Kidney tubule cell (primary cell): ENCODE measurements around the gene RAB3C.
"Not testable (repeated sequence)": the region's sequence is repeated elsewhere in the genome, so short reads cannot be mapped to it uniquely, and the experiment has no call there.

Source experiments
- DNase-seq: peaks from one replicate; pipeline ENCODE4 v3.0.0-alpha.2; 2018; ENCODE audit warnings: low spot score

The RAB3C gene, protein sequence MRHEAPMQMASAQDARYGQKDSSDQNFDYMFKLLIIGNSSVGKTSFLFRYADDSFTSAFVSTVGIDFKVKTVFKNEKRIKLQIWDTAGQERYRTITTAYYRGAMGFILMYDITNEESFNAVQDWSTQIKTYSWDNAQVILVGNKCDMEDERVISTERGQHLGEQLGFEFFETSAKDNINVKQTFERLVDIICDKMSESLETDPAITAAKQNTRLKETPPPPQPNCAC

DNA sequence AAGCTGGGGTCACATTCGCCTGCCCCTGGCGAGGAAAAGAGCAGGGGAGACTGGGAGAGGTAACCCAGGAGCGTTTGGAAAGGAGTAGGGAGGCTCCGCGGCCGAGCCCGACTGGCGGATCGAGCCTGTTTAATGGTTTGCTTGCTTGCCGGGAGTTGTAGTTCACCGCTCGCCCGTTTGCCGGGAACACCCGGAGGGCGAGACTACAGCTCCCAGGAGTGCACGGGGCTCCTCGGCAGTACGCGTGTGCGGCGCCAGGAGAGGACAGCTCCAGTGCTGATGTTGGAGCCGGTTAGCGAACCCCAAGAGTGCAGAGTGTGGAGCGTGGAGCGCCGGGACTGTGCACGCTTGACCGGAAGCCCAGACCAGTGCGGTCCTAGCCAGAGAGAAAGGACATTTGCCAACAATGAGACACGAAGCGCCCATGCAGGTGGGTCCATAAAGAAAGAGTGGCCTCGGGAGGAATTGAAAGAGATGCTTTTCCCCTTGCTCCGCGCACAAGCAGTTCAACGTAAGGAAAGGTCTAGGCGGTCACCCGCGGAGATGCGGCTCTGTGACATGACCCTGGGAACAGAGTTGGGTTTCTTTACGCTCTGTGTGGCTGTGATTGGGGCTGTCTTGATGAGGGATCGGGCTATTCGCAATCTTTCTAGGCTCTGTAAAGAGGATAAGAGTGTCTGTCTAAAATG, at the start of gene RAB3C:
Gene RAB3C, plus strand, starts transcription at position 273 of the 689 bp plus-strand sequence. Its CDS starts 134 bp downstream, at position 407.
- peak; percentile 93 for DNase-seq

- DNase-seq: not testable (repeated sequence)
Observed at GRCh38 chr5:58541935-58542334, 40.9 kb upstream of the RAB3C start.

- DNase-seq: no peak
Observed at GRCh38 chr5:58542709-58543108, 40.2 kb upstream of the RAB3C start.

GRCh38 chr5:58543723-58544122, 39.2 kb upstream of the RAB3C start:
- DNase-seq: peak; percentile 74

GRCh38 chr5:58544195-58544594, 38.7 kb upstream of the RAB3C start:
- DNase-seq: no peak

- no peak for DNase-seq
Observed at GRCh38 chr5:58544926-58545325, 37.9 kb upstream of the RAB3C start.

DNA sequence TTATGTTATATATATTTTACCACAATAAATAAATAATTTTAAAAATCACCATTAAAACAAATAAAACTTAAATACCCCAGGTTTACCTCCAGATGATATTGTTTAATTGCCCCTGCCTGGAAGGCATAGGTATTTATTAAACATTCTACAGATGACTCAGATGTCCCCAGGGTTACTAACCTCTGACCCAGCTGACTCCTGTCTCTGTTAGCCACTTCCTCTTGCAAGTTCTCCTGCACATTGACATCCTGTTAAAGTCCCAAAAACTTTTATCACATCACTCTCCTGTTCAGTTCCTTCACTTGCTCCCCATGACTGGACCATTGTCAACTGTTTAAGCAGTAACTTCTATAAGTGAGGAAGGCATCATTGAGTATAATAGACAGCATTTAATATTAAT, 37.0 kb upstream of the RAB3C start:
- DNase-seq: peak; percentile 49

DNA sequence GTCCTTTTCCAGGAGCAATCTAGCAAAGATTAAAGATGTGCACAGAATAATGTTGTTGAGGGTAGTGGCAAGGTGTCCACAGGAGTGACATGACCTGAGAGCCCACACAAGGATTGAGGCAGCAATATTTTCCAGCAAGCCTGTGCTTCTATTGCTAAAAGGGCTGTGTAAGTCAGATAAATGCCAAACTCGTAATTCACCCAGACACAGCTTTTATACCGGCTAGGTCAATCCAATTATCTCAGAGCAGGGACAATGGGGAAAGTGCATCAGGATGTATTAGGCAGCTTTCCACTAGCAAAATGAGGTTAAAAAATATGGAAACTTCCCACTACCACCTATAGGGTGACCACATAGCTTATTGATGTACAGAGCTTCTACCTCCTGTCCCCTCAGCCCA, 34.8 kb upstream of the RAB3C start:
- no peak for DNase-seq

- DNase-seq: no peak
Observed at GRCh38 chr5:58551492-58551891, 31.4 kb upstream of the RAB3C start.

DNA sequence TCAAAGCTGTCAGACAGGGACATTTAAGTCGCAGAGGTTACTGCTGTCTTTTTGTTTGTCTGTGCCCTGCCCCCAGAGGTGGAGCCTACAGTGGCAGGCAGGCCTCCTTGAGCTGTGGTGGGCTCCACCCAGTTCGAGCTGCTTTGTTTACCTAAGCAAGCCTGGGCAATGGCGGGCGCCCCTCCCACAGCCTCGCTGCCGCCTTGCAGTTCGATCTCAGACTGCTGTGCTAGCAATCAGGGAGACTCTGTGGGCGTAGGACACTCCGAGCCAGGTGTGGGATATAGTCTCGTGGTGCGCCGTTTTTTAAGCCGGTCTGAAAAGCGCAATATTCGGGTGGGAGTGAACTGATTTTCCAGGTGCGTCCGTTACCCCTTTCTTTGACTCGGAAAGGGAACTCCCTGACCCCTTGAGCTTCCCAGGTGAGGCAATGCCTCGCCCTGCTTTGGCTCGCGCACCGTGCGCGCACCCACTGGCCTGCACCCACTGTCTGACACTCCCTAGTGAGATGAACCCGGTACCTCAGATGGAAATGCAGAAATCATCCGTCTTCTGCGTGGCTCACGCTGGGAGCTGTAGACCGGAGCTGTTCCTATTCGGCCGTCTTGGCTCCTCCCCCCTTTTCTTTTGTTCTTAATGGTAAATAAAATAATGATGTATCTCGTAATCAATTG, 25.1 kb upstream of the RAB3C start:
- not testable (repeated sequence) for DNase-seq

GRCh38 chr5:58563016-58563700, 19.7 kb upstream of the RAB3C start:
- DNase-seq: not testable (repeated sequence)

DNA sequence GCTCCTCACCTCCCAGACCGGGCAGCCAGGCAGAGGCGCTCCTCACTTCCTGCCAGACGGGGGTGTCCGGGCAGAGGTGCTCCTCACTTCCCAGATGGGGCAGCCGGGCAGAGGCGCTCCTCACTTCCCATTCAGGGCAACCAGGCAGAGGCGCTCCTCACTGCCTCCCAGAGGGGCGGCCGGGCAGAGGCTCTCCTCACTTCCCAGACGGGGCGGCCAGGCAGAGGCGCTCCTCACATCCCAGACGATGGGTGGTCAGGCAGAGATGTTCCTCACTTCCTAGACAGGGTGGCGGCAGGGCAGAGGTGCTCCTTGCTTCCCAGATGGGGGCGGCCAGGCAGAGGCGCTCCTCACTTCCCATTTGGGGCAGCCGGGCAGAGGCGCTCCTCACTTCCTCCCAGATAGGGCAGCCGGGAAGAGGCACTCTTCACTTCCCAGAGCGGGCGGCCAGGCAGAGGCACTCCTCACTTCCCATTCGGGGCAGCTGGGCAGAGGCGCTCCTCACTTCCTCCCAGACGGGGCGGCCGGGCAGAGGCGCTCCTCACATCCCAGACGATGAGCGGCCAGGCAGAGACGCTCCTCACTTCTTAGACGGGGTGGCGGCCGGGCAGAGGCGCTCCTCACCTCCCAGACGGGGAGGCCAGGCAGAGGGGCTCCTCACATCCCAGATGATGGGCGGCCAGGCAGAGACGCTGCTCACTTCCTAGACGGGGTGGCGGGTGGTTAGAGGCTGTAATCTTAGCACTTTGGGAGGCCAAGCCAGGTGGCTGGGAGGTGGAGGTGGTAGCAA, 18.6 kb upstream of the RAB3C start:
- DNase-seq: not testable (repeated sequence)

GRCh38 chr5:58565033-58565432, 17.8 kb upstream of the RAB3C start:
- no peak for DNase-seq

DNA sequence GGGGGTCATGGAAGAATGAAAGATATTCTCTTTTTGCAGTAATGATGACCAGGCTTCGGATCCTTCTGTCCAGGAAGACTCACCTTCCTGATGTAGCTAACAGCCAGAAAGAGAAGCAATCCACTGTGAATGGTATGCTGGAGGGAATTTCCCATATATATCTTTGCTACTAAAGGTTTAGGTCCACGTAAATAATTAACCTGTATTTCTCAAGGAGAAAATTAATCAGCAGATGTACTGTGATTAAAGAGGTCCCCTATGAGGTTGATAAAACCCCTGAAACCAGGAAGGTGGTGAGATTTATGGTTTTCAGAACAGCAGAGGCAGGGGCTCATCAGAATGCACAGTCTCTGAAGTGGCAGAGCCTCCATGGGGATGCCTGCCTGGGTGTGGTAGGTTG, 11.4 kb upstream of the RAB3C start:
- peak; percentile 13 for DNase-seq

DNA sequence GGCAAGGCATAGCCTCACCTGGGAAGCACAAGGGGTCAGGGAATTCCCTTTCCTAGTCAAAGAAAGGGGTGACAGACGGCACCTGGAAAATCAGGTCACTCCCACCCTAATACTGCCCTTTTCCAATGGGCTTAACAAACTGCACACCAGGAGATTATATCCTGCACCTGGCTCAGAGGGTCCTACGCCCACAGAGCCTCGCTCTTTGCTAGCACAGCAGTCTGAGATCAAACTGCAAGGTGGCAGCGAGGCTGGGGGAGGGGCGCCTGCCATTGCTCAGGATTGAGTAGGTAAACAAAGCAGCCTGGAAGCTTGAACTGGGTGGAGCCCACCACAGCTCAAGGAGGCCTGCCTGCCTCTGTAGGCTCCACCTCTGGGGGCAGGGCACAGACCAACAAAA, 9.9 kb upstream of the RAB3C start:
- not testable (repeated sequence) for DNase-seq

DNA sequence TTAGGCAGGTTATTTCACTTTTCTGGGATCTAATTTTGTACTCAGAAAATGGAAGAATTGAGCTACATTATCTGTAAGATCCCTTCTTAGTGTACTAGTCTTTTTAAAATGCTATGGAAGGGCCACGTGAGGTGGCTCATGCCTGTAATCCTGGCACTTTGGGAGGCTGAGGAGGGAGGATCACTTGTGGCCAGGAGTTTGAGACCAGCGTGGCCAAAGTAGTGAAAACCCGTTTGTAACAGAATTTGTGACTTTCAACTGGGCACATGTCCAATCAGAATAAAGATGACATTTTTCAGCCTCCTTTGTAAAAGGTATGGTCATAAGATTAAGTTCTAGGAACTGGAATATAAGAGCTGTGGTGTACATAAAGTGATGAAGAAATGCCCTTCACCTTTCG, 3.1 kb upstream of the RAB3C start:
- no peak for DNase-seq

- DNase-seq: peak; percentile 2
Observed at GRCh38 chr5:58582019-58582802, 664 bp upstream of the RAB3C start.

DNA sequence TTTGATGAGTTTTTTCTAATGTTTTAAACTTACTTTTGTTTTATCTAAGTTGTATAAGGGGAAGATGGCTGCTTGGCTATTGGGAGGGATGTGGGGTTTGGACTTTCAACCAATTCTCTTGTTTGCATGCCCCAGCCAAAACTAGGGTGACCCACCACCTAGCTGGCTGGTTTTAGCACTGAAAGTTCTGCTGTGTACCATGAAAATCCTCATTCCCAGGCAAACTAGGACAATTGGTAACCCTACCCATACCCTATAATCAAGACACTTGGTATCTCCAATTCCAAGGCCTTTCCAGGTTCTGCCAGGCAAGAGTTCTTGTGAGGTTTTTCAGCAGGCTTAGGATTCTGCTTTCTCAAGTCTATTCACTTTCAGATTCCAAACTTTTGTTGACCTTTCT, 13.1 kb downstream of the RAB3C start:
- no peak for DNase-seq

- DNase-seq: no peak
Observed at GRCh38 chr5:58598440-58598839, 15.6 kb downstream of the RAB3C start.

- DNase-seq: no peak
Observed at GRCh38 chr5:58599217-58599616, 16.3 kb downstream of the RAB3C start.

DNA sequence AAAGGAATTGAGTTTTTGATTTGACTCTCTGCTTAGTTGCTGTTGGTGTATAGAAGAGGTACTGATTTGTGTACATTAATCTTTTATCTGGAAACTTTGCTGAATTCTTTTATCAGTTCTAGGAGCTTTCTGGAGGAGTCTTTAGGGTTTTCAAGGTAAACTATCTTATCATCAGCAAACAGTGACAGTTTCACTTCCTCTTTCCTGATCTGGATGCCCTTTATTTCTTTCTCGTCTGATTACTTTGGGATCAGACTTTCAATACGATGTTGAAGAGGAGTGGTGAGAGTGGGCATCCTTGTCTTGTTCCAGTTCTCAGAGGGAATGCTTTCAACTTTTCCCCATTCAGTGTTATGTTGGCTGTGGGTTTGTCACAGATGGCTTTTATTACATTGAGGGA, 17.7 kb downstream of the RAB3C start:
- not testable (repeated sequence) for DNase-seq
